Mesothelial cell of epicardium (in vitro differentiated cells): ENCODE data around the gene RNF224. TPM values are rescaled to one million over a fixed set of nuclear protein-coding genes. Genes with fewer than 3 reads are reported as not detected.

Source experiments
- DNase-seq, 2 experiments: peaks; one replicate each; pipeline ENCODE4 v3.0.0; 2021; ENCODE audit warnings: low spot score in 2 of 2; ENCODE audit not compliant: unreplicated experiment in 2 of 2
- H3K27ac Mint-ChIP-seq: 2 replicates; pipeline ENCODE4 v1.8.0; 2021; ENCODE audit warnings: mixed read lengths
- H3K27me3 Mint-ChIP-seq: 2 replicates; pipeline ENCODE4 v1.8.0; 2021; ENCODE audit warnings: low read depth, mixed read lengths
- H3K36me3 Mint-ChIP-seq: 2 replicates; pipeline ENCODE4 v1.8.0; 2021; ENCODE audit warnings: mixed read lengths
- H3K4me1 Mint-ChIP-seq: 2 replicates; pipeline ENCODE4 v1.8.0; 2021; ENCODE audit warnings: mixed read lengths
- H3K4me3 Mint-ChIP-seq: 2 replicates; pipeline ENCODE4 v1.8.0; 2021; ENCODE audit warnings: mild to moderate bottlenecking, moderate library complexity, mixed read lengths
- H3K9me3 Mint-ChIP-seq: 2 replicates; pipeline ENCODE4 v1.8.0; 2021; ENCODE audit warnings: mixed read lengths
- CTCF ChIP-seq: fragments of 200-600 bp; sonication (generic); IDR thresholded peaks from one replicate; pipeline ENCODE4 v1.5.0; 2021; ENCODE audit warnings: antibody characterized with exemption; ENCODE audit not compliant: unreplicated experiment
- total RNA-seq: library from RNA; stranded (reverse); gene quantifications from 3 replicates; pipeline ENCODE4 v1.2.1, GENCODE V29; 2021

The RNF224 gene
- total RNA-seq, result 0.16 to 0.41 TPM (median 0.29 TPM) in 3 replicates

- DNase-seq, result peak; percentile 69 to 87
- Mint-ChIP-seq H3K4me3 (peak within 1 kb of the TSS; percentile 33), H3K4me1 (peaks cover 9% of the 10 kb centered on the region), H3K36me3 (no peaks in the 10 kb centered on the region), H3K27me3 (peaks cover 4% of the 10 kb centered on the region), H3K27ac (peak within 1 kb of the TSS; percentile 90), H3K9me3 (no peaks in the 10 kb centered on the region)
- TF ChIP-seq CTCF, result peak; percentile 87
Measured at GRCh38 chr9:137227054-137227852, at the start of gene RNF224. Gene RNF224, plus strand, starts transcription at chr9:137227502. Its CDS starts 834 bp downstream, at chr9:137228336.

DNA sequence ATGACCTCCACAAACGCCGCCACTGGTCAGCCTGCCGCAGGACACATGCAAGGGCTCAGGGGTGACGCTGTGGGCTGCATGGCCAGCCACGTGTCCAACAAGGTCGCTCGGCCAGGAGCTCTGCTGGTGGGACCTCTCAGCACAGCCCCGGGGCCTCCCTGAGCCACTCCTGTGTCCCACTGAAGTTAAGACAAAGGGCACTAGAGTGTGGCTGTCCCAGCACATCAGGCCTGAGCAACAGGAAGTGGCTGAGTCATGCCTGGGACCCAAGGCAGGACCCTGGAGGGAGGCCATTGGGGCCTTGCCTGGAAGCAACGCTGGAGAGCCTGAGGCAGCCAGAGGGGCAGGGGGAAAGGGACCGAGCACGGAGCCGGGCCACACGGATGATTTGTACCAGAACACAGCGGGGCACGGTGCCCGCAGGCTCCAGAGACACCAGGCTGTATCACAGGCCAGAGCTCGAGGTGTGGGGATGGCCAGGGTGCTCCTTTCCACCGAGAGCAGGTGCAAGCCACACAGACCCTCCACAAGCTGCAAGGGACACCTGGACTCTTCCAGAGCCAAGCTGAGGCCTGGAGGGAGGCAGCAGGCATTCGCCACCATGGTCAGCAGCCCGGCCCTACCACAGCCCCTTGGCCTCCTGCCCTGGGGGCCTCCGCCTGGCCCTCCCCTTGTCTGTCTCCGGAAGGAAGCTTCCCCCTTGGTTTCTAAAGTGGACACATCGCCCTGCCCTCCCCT, 48.9 kb upstream of the RNF224 start:
- DNase-seq, result no peak
- Mint-ChIP-seq H3K4me1 (no peaks in the 10 kb centered on the region), H3K36me3 (peaks cover 10% of the 10 kb centered on the region), H3K9me3 (no peaks in the 10 kb centered on the region), H3K27me3 (peaks cover 31% of the 10 kb centered on the region), H3K27ac (no peak overlapping the region), H3K4me3 (no peak overlapping the region)
- no peak for TF ChIP-seq CTCF

GRCh38 chr9:137178939-137179630, 48.2 kb upstream of the RNF224 start:
- H3K9me3 Mint-ChIP-seq, result no peaks in the 10 kb centered on the region
- no peak overlapping the region for H3K27ac Mint-ChIP-seq
- peaks cover 24% of the 10 kb centered on the region for H3K27me3 Mint-ChIP-seq
- H3K36me3 Mint-ChIP-seq, result peaks cover 11% of the 10 kb centered on the region
- TF ChIP-seq CTCF, result no peak
- no peaks in the 10 kb centered on the region for H3K4me1 Mint-ChIP-seq
- DNase-seq, result no peak
- H3K4me3 Mint-ChIP-seq, result no peak overlapping the region

DNA sequence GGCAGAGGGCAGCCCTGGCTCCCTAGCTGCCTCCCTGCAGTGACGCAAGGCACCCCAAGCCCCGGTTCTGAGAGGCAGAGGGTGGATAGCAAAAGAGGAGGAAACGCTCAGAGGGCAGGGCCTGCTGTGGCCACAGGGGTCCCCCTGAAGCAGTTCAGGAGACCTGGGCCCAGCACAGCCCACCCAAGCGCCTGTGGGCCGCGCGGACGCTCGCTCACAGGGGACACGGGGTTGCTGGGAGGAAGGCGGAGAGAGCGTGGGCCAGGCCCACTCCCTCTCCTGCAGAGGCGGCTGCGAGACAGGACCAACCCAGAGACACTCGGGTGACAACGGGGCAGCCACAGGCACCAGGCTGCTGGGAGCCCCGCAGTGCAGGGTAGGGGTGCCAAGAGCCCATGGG, 47.5 kb upstream of the RNF224 start:
- Mint-ChIP-seq H3K36me3 (peaks cover 11% of the 10 kb centered on the region), H3K4me1 (no peaks in the 10 kb centered on the region), H3K9me3 (no peaks in the 10 kb centered on the region), H3K27ac (no peak overlapping the region), H3K27me3 (peaks cover 18% of the 10 kb centered on the region), H3K4me3 (no peak overlapping the region)
- DNase-seq, result no peak
- no peak for TF ChIP-seq CTCF

DNA sequence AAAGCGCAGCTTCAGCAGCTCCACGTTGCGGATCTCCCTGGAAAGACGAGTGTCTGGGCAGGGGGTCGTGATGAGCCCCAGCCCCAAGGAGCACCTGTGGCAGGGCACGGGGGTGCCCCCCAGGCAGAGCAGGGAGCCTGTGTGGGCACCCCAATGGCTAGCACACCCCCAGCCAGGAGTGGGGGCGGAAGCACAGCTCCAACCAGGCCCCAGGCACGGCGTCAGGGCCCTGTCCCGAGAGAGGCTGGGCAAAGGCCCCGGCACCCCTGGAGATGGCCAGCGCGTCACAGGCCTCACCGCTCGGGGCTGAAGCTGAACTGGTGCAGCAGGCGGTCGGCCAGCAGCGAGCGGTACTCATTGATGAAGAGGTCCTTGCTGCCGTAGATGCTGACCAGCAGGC, 46.8 kb upstream of the RNF224 start:
- no peaks in the 10 kb centered on the region for H3K4me1 Mint-ChIP-seq
- no peak overlapping the region for H3K4me3 Mint-ChIP-seq
- no peak for DNase-seq
- no peak for TF ChIP-seq CTCF
- no peaks in the 10 kb centered on the region for H3K9me3 Mint-ChIP-seq
- H3K27ac Mint-ChIP-seq, result no peak overlapping the region
- H3K27me3 Mint-ChIP-seq, result peaks cover 11% of the 10 kb centered on the region
- peaks cover 11% of the 10 kb centered on the region for H3K36me3 Mint-ChIP-seq
